Endothelial cell of umbilical vein (primary cell): ENCODE measurements around the gene MXD4. TPM values are rescaled to one million over a fixed set of nuclear protein-coding genes. Genes with fewer than 3 reads are reported as not detected.

Experiments
- BruUV-seq: library from RNA; stranded (reverse); fragments of 400-500 nt; replicated peaks from 2 replicates; lab custom pipeline; 2021; lab: Mats Ljungman, UMichigan
- CTCF ChIA-PET: fragments of 300-600, 350-600 bp; sonication (Branson Sonifier 250); formaldehyde crosslinking; loops from one replicate; lab custom pipeline; 2021; ENCODE audit warnings: antibody characterized with exemption, inconsistent platforms; lab: Charles Lee
- POLR2A ChIA-PET: fragments of 300-600, 350-600 bp; sonication (Branson Sonifier 250); formaldehyde crosslinking; loops from one replicate; lab custom pipeline; 2021; ENCODE audit warnings: antibody characterized with exemption, inconsistent platforms; lab: Charles Lee
- DNase-seq: peaks from one replicate; pipeline ENCODE4 v3.0.0-alpha.2; 2011; ENCODE audit warnings: low read depth, low spot score
- FAIRE-seq: peaks from 2 replicates; lab custom pipeline; 2011; peaks lifted over from hg19 to GRCh38; lab: Jason Lieb, UNC
- H2AFZ ChIP-seq: 2 replicates; pipeline ENCODE4 v1.6.0; 2012; ENCODE audit warnings: low read depth, low read length, control low read depth, inconsistent platforms
- H3K27ac ChIP-seq: 2 replicates; pipeline ENCODE4 v1.5.1; 2011; ENCODE audit warnings: low read depth, mild to moderate bottlenecking, control low read depth, low read length, moderate library complexity; ENCODE audit not compliant: insufficient read depth
- H3K27me3 ChIP-seq, 2 experiments: 2 replicates each; pipeline versions ENCODE4 v1.6.0 to v1.6.1; 2011; ENCODE audit warnings: low read length in 2 of 2, mixed read lengths in 1 of 2; ENCODE audit not compliant: control insufficient read depth in 2 of 2, insufficient read depth in 2 of 2
- H3K36me3 ChIP-seq, 2 experiments: 2 replicates in 1 of 2; 3 replicates in 1 of 2; pipeline ENCODE4 v1.5.1; 2011; ENCODE audit warnings: low read length in 2 of 2, mild to moderate bottlenecking in 1 of 2, moderate library complexity in 1 of 2; ENCODE audit not compliant: control insufficient read depth in 2 of 2, insufficient read depth in 2 of 2; ENCODE audit errors: extremely low read depth in 1 of 2
- H3K4me1 ChIP-seq: 3 replicates; pipeline ENCODE4 v1.5.1; 2011; ENCODE audit warnings: mild to moderate bottlenecking, low read length; ENCODE audit not compliant: control insufficient read depth, insufficient read depth; ENCODE audit errors: extremely low read depth
- H3K4me2 ChIP-seq: 2 replicates; pipeline ENCODE4 v1.6.1; 2011; ENCODE audit warnings: low read length, control low read depth, mixed read lengths; ENCODE audit not compliant: insufficient read depth
- H3K4me3 ChIP-seq, 3 experiments: fragments of 200-600 bp in 1 of 3; sonication (generic), shearing (Covaris generic) in 1 of 3; replicated peaks in 1 of 3; 2 replicates each; pipeline ENCODE4 v1.5.1; 2011 to 2016; ENCODE audit warnings: control low read depth in 3 of 3, low read length in 3 of 3, mild to moderate bottlenecking in 2 of 3, inconsistent platforms in 1 of 3, low read depth in 1 of 3, moderate library complexity in 1 of 3; ENCODE audit not compliant: insufficient read depth in 1 of 3
- H3K79me2 ChIP-seq: 2 replicates; pipeline ENCODE4 v1.6.0; 2012; ENCODE audit warnings: low read length, inconsistent platforms; ENCODE audit not compliant: control insufficient read depth, insufficient read depth
- H3K9ac ChIP-seq: replicated peaks from 2 replicates; pipeline ENCODE3; 2011; ENCODE audit warnings: low read length, control low read depth; ENCODE audit not compliant: insufficient read depth; ENCODE audit errors: extremely low read depth
- H3K9me1 ChIP-seq: replicated peaks from 3 replicates; pipeline ENCODE4 v1.6.0; 2011; ENCODE audit warnings: mild to moderate bottlenecking, low read length; ENCODE audit not compliant: control insufficient read depth, insufficient read depth; ENCODE audit errors: extremely low read depth
- H3K9me3 ChIP-seq: replicated peaks from 2 replicates; pipeline ENCODE4 v1.5.1; 2012; ENCODE audit warnings: low read length, inconsistent platforms; ENCODE audit not compliant: control insufficient read depth, insufficient read depth
- H4K20me1 ChIP-seq: replicated peaks from 2 replicates; pipeline ENCODE3; 2011; ENCODE audit warnings: mild to moderate bottlenecking, low read length; ENCODE audit not compliant: control insufficient read depth, insufficient read depth; ENCODE audit errors: extremely low read depth
- EZH2 ChIP-seq: IDR thresholded peaks from 2 replicates; pipeline ENCODE4 v1.6.1; 2012; ENCODE audit warnings: borderline replicate concordance, low read depth, mild to moderate bottlenecking, moderate library complexity, low read length, inconsistent platforms; ENCODE audit not compliant: severe bottlenecking
- FOS ChIP-seq: IDR thresholded peaks from 2 replicates; pipeline ENCODE4 v1.6.1; 2011; ENCODE audit warnings: mild to moderate bottlenecking, low read length, moderate library complexity, borderline replicate concordance; ENCODE audit not compliant: insufficient read depth
- GATA2 ChIP-seq: IDR thresholded peaks from 2 replicates; pipeline ENCODE4 v1.7.0; 2011; ENCODE audit warnings: low read depth, mild to moderate bottlenecking, moderate library complexity, mixed read lengths, low read length; ENCODE audit not compliant: insufficient read length, insufficient read depth
- JUN ChIP-seq: IDR thresholded peaks from 2 replicates; pipeline ENCODE4 v1.6.1; 2011; ENCODE audit warnings: borderline replicate concordance, low read depth; ENCODE audit not compliant: insufficient read length, insufficient read depth
- MYC ChIP-seq: IDR thresholded peaks from one replicate; pipeline ENCODE4 v1.6.1; 2011; ENCODE audit warnings: mild to moderate bottlenecking, low read depth, low read length
- POLR2A ChIP-seq: IDR thresholded peaks from 2 replicates; pipeline ENCODE4 v1.6.1; 2012; ENCODE audit warnings: low read depth, mild to moderate bottlenecking, control low read depth, low read length
- POLR2AphosphoS5 ChIP-seq: IDR thresholded peaks from 2 replicates; pipeline ENCODE4 v1.6.1; 2012; ENCODE audit warnings: low read depth, mild to moderate bottlenecking, control low read depth, low read length, moderate library complexity; ENCODE audit not compliant: insufficient read depth
- dilution Hi-C: fragments of 300-500 bp; cut with MboI; formaldehyde crosslinking; loops from one replicate; pipeline ENCODE4 v1.15.0; 2019; ENCODE audit warnings: low sequenced_read_pairs; ENCODE audit not compliant: extremely low pct_ligation_motif_present
- intact Hi-C: fragments of 100-400 bp; cut with micrococcal nuclease; formaldehyde crosslinking; loops from one replicate; pipeline ENCODE4 v1.10.0; 2022
- polyA plus RNA-seq, 4 experiments: library from polyadenylated mRNA; depleted of rRNA in 3 of 4; stranded (reverse) in 3 of 4; unstranded in 1 of 4; fragments of >200 nt; gene quantifications; 2 replicates each; pipeline versions ENCODE4 v1.2.1 to v1.2.3, GENCODE V29; 2011 to 2012; ENCODE audit warnings: missing spikeins in 1 of 4
- total RNA-seq: library from RNA; stranded (reverse); gene quantifications from 2 replicates; pipeline ENCODE4 v1.2.3, GENCODE V29; 2021
- TF ChIP-seq, protein P1 (sequence below): IDR thresholded peaks from 2 replicates; pipeline ENCODE4 v1.6.1; 2011; ENCODE audit not compliant: insufficient read depth, insufficient read length
- TF ChIP-seq, protein P2 (sequence below), 2 donors: IDR thresholded peaks; 1 replicate in 1 of 2; 2 replicates in 1 of 2; pipeline ENCODE4 v1.5.1; 2011; ENCODE audit warnings: low read length in 2 of 2, mild to moderate bottlenecking in 2 of 2, moderate library complexity in 2 of 2, control low read depth in 1 of 2, inconsistent platforms in 1 of 2, low read depth in 1 of 2; ENCODE audit not compliant: insufficient read depth in 1 of 2; ENCODE audit errors: extremely low read depth in 1 of 2

Gene MXD4
- total and polyA plus RNA-seq, 2 donors (not counting 3 experiments of a cell fraction or from before 2014, with no cell fraction given), result 62.7 to 74.1 TPM

DNA sequence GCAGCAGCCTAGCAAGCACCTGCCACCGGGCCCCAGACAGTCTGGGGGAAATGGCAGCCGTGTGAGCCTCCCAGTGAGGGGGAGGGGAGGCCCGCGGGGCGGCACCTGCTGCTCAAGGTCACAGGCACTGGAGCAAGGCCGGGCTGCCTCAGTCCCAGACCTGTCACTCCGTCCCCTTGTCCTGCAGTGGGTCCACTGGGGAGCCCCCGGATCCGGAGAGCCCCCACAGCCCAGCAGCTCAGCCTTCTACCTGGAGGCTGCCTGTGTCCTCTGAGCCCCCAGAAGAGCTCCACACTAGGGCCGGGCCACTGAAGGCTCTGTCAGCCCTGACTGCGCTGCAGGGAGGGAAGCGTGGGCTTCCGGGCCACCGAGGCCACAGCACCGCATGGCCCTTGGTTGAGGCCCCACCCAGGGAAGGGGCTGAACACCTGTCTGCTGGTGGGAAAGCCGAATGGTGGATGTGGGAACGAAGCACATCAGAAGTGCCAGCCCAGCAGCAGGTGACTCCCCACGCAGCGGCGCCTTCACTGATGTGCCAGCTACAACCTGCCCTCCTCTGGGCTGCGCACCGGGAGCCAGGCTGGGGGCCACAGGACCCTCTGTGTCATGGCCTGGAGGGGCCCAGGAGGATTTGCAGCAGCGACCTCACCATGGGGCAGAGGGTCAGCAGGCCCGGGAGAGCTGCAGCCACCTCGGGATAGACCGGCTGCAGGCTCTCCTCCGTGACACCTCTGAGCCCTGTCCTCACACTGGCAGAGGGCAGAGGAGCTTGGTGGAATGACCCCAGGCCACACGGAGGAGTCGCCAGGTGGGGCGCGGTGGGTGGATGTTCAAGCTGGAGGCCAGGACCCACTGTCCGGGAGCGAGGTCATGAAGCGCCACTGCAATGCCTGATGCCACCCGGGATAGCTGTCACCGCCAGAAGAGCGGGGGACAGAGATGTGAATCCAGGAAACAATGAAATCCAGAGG is 35.0 kb upstream of the MXD4 start:
- POLR2A ChIA-PET, result no interaction called here
- DNase-seq (no peak), FAIRE-seq (no peak)
- Histone ChIP-seq H3K36me3 (no peaks in the 10 kb centered on the region), H3K9me3 (no peaks in the 10 kb centered on the region), H3K9me1 (no peaks in the 10 kb centered on the region), H3K4me2 (no peak overlapping the region), H3K79me2 (no peaks in the 10 kb centered on the region), H4K20me1 (no peaks in the 10 kb centered on the region), H3K27ac (no peak overlapping the region), H3K4me3 (no peak overlapping the region), H3K4me1 (no peaks in the 10 kb centered on the region), H2AFZ (no peak overlapping the region), H3K9ac (no peak overlapping the region), H3K27me3 (no peaks in the 10 kb centered on the region)
- intact Hi-C loops (no loop called here), dilution Hi-C loops (no loop called here)
- BruUV-seq, result no TSS peak
- CTCF ChIA-PET, result no interaction called here
- TF ChIP-seq, protein P1, sequence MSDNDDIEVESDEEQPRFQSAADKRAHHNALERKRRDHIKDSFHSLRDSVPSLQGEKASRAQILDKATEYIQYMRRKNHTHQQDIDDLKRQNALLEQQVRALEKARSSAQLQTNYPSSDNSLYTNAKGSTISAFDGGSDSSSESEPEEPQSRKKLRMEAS, result no peak
- TF ChIP-seq, protein P2, sequence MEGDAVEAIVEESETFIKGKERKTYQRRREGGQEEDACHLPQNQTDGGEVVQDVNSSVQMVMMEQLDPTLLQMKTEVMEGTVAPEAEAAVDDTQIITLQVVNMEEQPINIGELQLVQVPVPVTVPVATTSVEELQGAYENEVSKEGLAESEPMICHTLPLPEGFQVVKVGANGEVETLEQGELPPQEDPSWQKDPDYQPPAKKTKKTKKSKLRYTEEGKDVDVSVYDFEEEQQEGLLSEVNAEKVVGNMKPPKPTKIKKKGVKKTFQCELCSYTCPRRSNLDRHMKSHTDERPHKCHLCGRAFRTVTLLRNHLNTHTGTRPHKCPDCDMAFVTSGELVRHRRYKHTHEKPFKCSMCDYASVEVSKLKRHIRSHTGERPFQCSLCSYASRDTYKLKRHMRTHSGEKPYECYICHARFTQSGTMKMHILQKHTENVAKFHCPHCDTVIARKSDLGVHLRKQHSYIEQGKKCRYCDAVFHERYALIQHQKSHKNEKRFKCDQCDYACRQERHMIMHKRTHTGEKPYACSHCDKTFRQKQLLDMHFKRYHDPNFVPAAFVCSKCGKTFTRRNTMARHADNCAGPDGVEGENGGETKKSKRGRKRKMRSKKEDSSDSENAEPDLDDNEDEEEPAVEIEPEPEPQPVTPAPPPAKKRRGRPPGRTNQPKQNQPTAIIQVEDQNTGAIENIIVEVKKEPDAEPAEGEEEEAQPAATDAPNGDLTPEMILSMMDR (IDR thresholded peaks at IDR 0.05; ENCODE audit: extremely low read depth in 1 of 2, insufficient read depth in 1 of 2, low read depth in 1 of 2, low read length in 2 of 2), result no peak
- TF ChIP-seq MYC, result no peak
- TF ChIP-seq EZH2, result no peak
- no peak for TF ChIP-seq FOS
- TF ChIP-seq GATA2, result no peak
- no peak for TF ChIP-seq POLR2AphosphoS5
- no peak for TF ChIP-seq POLR2A
- no peak for TF ChIP-seq JUN
